ENCODE measurements around the gene ATAD3B.
"Not testable (repeated sequence)": the region's sequence is repeated elsewhere in the genome, so short reads cannot be mapped to it uniquely, and the experiment has no call there.

Gene ATAD3B, protein sequence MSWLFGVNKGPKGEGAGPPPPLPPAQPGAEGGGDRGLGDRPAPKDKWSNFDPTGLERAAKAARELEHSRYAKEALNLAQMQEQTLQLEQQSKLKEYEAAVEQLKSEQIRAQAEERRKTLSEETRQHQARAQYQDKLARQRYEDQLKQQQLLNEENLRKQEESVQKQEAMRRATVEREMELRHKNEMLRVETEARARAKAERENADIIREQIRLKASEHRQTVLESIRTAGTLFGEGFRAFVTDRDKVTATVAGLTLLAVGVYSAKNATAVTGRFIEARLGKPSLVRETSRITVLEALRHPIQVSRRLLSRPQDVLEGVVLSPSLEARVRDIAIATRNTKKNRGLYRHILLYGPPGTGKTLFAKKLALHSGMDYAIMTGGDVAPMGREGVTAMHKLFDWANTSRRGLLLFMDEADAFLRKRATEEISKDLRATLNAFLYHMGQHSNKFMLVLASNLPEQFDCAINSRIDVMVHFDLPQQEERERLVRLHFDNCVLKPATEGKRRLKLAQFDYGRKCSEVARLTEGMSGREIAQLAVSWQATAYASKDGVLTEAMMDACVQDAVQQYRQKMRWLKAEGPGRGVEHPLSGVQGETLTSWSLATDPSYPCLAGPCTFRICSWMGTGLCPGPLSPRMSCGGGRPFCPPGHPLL

DNA sequence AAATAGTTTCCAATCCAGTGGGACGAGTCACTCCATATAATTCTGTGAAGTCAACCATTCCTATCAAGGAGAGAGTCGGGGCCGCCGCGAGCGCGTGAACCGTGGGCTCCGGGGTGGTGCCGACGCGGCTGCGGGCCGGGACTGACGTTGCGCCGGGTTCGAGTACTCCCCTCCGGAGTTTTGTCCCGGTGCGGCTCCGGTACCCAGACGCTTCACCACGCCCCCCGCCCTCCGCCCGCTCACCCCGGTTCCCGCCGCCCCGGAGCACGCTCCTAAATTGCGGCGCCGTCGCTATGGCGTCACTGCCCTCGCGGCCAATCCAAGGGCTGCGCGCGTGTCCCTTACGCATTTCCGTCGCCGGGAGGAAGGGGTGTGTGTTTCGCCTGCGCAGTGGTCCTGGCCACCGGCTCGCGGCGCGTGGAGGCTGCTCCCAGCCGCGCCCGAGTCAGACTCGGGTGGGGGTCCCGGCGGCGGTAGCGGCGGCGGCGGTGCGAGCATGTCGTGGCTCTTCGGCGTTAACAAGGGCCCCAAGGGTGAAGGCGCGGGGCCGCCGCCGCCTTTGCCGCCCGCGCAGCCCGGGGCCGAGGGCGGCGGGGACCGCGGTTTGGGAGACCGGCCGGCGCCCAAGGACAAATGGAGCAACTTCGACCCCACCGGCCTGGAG is at the start of gene ATAD3B:
Gene ATAD3B, plus strand, starts transcription at position 377 of the 664 bp plus-strand sequence. Its CDS starts 120 bp downstream, at position 497.
- DNase-seq (ENCODE audit: low spot score), result peak; percentile 88

DNA sequence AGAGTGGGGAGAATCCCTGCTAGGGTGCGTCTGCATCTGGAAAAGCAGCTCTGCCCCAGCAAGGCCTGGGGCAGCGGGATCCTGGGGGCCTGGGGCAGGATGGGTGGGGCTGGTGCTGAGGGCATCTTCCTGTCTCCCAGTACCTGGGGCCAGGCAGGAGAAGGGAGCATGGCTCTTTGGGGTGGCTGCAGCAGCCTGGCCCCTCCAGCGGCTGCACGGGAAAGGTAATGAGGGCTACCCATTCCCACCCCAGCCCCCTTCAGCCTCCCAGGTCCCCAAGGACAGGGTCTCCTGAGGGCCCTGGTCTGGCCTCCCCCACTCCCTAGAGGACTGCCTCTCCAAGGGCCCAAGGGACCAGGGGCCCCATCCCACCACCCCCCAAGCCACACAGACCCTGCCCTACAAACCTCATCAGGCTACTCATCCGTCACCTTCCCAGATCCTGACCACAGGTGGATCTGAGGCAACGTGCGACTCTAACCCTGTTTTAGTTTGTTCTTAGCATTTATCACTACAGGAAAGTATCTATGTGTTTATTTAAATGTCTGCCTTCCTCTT is 49.6 kb upstream of the ATAD3B start:
- no peak for DNase-seq (ENCODE audit: low spot score)

DNA sequence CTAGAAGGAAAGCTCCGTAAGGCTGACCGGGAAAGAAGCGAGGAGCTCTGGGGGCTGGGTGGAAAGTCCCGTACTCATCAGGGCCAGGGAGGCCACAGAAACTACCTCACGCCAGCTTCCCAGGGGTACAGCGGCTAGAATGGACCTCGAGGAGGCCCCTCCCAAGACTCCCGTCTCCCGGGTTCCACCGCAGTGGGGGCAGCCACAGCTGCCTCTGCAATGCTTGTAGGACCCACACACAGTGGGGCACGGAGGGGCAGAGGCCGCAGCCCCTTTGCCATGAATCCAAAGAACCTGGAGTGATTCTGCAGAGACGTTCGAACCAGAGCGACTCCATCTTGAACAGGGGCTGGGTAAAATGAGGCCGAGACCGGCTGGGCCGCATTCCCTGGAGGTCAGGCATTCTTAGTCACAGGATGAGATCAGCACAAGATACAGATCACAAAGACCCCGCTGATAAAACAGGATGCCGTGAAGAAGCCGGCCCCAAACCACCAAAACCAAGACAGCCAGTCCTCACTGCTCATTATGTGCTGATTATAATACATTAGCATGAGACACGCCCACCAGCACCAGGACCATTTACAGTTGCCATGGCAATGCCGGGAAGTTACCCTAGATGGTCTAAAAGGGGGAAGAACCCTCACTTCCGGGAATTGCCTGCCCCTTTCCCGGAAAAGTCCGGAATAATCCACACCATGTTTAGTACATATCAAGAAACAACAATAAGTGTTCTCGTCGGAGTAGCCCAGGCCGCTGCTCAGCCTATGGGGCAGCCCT is 48.9 kb upstream of the ATAD3B start:
- no peak for DNase-seq (ENCODE audit: low spot score)

DNA sequence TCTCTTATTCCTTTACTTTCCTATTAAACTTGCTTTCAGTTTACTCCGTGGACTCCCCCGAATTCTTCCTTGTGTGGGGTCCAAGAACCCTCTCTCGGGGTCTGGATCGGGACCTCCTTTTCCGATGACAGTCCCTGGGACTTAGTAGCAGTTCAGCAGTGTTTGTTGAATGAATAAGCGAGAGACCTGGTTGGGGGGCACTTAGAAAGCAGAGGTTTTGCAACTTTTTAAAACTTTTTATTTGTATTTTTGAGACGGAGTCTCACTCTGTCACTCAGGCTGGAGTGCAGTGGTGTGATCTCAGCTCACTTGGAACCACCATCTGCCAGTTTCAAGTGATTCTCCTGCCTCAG is 48.3 kb upstream of the ATAD3B start:
- DNase-seq (ENCODE audit: low spot score), result no peak

DNA sequence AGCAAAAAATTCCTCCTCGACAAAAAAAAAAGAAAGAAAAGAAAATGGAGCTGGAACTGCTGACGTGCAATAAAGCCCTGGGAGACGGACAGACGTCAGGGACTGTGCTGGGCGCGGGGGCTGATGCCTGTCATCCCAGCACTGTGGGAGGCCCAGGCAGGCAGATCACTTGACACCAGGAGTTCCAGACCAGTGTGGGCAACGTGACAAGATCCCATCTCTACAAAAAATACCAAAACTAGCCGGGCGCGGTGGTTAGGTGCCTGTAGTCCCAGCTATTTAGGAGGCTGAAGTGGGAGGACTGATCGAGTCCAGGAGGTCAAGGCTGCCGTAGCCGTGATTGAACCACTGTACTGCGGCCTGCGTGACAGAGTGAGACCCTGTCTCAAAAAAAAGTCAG is 46.9 kb upstream of the ATAD3B start:
- DNase-seq (ENCODE audit: low spot score), result no peak

DNA sequence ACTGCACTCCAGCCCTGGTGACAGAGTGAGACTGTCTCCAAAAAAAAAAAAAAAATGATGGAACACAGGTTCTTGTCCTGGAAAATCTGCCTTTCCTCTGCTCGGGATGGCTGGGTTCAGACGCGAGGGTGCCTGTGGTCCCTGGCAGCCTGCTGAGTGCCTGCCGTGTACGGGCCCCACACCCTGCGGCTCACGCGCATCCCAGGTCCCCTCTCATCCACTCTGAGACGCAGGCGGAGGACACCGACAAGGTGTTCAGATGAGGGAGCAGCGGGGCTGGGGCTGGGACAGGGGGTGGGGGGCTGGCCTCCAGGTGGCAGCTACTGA is 46.2 kb upstream of the ATAD3B start:
- no peak for DNase-seq (ENCODE audit: low spot score)

DNA sequence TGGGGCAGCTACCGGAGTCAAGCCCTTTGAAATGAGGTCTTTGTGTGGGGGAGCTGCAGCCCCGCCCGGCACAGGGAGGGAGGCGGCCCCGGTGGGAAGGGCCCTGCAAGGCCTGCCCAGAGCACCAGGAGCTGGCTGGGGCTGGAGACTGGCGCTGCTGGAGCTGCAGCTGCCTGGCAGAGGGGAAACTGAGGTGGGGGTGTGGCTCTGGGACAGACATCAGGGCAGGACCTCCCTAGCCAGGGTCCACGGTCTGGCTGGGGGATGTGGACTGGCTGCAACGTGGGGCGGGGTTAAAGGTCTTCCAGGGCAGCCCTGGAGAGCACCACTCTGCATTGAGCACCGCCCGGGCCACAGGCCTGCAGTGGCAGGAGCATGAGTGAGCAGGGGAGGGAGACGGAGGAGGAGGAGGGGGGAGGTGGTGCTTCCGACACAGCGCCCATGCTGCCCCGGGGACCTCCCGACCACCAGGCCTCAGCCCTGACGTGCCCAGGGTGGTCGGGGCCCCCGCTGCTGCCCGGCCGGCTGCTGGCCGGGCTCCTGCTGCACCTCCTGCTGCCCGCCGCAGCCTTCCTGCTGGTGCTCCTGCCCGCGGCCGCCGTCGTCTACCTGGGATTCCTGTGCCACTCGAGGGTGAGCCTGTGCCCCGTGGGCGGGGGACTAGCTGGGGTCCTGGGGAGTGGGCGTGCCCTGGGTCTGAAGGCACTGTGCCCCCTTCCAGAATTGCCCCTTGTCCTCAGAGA is 45.6 kb upstream of the ATAD3B start:
- no peak for DNase-seq (ENCODE audit: low spot score)

DNA sequence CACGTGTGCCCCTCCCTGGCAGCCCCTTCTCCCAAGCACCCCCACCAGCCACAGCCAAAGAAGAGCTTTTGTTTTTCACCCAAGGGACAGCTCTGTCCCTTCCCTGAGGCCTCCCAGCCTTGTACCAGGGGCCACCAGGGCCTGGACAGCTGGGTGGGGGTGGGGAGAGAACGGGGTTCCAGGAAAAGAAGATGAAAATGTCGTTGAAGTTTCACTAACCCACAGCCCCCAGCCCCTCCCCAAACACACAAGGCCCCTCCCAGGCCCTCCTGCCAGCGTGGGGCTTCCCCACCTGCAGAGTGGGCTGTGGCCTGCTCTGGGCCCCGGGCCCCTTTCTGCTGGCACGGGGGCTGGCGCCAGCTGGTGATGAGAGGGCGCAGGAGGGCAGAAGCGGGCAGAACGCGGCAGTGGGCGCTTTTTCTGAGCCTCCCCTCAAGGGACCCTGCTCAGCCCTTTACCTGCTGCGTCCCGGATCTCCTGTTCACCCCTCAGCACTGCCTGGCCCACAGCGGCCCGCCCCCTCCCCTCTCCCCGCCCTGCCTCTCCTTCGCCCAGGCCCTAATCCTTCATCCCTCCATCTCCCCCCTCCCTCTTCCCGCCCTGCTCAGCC is 45.0 kb upstream of the ATAD3B start:
- DNase-seq (ENCODE audit: low spot score), result no peak

DNA sequence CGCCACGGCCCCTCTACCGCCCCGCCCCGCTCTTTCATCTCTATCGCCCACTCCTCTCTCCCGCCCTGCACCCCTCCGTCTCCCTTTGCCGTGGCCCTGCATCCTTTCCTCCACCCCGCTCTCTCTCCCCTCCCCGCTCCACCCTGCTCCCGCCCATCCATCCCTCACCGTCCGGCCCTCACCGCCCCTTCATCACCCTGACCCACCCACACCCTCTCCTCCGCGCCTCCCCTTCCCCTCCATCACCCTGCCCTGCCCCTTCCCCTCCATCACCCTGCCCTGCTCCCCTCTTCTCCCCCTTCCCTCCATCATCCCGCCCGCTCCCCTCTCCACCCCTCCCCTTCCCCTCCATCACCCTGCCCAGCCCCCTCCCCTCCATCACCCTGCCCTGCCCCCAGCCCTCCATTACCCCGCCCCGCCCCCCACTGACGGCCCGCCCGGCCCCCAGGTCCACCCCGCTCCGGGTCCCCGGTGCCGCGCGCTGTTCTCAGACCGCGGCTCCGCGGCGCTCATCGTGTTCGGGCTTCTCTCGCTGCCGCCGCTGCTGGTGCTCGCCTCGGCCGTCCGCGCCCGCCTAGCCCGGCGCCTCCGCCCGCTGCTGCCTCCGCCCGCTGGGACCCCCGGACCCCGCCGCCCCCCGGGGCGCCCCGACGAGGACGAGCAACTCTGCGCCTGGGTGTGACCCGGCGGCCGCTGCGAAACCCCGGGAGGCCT is 44.3 kb upstream of the ATAD3B start:
- peak; percentile 19 for DNase-seq (ENCODE audit: low spot score)

DNA sequence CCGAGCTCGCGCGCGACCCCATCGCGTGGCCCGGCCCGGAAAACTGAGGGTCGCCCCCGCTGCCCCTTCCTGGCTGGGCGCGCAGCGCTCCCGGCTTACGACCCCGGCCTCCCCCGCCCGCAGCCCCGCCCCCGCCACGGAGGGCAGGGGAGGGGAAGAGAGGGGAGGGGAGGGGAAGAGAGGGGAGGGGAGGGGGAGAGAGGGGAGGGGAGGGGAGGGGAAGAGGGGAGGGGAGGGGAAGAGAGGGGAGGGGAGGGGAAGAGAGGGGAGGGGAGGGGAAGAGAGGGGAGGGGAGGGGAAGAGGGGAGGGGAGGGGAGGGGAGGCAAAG is 43.8 kb upstream of the ATAD3B start:
- DNase-seq (ENCODE audit: low spot score), result no peak

DNA sequence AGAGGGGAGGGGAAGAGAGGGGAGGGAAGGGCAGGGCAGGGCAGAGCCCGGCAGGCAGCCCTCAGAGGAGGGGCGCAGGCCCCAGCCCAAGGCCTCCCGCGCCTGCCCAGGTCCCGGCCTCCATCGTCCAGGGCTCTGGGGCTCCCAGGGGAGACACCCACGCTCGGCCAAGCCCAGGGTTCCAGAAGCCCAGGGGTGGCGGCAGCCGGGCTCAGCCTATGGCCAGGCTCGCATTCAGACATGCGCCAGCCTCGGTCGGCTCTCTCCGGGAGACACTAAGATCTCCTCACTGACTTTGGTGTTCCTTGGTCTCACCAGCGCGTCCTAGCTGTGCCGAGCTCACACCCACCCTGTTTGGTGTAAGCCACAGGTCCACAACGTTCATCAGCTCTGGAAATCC is 43.4 kb upstream of the ATAD3B start:
- no peak for DNase-seq (ENCODE audit: low spot score)

DNA sequence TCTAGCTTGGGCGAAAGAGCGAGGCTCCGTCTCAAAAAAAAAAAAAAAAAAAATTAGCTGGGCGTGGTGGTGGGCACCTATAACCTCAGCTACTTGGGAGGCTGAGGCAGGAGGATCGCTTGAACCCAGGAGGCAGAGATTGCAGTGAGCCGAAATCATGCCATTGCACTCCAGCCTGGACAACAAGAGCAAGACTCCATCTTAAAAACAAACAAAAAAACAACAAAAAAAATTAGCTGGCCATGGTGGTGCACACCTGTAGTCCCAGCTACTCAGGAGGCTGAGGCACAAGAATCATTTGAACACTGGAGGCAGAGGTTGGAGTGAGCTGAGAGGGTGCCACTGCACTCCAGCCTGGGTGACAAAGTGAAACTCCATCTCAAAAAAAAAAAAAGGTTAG is 42.6 kb upstream of the ATAD3B start:
- not testable (repeated sequence) for DNase-seq (ENCODE audit: low spot score)

DNA sequence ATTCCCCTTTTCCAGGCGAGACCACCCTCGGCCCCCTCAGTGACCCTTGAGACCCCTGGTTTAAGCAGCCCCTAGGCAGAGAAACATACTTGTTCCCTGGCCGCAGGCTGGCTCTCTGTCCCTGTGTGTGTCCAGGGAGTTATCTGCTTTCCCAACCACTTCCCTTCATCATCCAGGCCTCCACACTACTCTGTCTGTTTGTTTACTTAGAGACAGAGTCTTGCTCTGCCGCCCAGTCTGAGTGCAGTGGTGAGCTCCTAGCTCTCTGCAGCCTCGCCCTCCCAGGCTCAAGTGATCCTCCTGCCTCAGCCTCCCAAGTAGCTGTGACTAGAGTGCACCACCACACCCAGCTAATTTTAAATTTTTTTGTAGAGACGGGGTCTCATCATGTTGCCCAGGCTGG is 41.9 kb upstream of the ATAD3B start:
- DNase-seq (ENCODE audit: low spot score), result no peak

DNA sequence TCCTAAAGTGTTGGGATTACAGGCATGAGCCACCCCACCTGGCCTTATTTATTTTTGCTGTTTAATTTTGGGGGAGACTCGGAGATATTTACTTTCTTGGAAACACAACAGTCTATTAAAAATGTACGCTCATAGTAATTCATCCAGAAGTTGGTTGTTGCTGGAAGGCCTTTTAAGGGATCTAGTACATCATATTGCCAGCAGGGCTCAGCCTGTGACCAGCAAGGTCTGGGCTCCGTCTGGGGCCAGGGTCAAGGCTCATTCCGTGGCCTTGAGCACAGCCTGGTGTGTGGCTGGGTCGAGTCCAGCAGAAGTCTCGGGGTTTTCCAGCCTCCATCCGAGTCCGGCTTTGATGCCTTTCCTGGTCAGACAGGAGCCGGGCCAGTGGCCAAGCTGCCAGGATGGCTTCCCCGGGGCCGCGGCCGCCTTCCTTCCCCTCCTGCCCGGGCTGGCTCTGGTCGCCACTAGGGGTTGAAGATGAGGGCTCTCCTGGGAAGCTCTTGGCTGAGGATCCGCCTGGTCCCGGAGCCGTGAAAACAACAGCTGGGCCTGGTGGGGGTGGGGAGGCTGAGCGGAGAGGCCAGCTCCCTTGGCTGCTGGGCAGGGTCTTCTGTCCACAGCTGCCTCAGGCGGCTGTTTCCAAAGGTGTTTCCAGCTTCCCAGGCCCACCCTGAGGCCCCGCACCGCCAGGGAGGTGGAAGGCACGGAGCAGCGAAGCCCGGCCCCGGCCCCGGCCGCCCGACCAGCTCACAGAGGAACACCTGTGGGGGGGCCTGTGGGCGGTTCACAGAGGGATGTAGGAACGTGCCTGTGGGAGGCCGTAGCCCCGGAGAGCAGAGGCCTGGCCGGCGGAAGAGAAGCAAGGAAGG is 41.2 kb upstream of the ATAD3B start:
- DNase-seq (ENCODE audit: low spot score), result no peak

DNA sequence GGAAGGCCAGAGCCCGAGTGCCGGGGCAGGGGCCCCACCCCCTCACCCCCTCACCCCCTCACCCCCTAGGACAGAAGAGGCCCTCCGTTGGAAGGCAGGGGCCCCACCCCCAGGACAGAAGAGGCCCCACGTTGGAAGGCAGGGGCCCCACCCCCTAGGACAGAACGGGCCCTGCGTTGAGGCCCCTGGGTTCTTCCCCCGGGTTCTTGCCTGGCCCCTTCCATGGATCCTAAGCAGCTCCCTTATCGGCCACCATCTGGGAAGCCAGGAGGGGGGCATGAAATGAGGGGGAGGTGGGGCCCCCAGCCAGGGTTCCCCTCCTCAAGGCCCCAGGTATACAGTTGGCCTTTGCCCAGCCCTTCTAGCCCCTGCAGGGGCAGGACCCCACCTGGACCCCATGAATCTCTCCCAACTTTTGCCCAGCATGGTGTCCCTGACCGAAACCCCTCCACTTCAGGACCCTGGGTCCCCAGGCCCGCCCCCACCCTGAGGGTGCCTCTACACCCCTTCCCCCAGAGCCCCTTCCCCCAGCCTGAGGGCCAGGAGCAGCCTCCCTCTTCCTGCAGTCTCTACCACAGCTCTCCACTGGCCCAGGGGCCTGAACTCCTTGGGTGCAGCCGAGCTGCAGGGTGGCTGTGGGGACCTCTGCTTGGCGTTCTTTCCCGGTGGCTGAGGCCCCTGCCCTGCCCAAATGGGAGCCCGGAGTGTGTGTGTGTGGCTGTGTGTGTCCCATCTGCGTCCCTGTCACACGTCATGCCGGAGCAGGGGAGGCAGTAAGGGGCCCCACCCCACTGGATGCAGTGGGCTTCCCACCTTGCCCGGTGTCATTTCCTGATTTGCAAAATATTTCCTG is 40.3 kb upstream of the ATAD3B start:
- no peak for DNase-seq (ENCODE audit: low spot score)

DNA sequence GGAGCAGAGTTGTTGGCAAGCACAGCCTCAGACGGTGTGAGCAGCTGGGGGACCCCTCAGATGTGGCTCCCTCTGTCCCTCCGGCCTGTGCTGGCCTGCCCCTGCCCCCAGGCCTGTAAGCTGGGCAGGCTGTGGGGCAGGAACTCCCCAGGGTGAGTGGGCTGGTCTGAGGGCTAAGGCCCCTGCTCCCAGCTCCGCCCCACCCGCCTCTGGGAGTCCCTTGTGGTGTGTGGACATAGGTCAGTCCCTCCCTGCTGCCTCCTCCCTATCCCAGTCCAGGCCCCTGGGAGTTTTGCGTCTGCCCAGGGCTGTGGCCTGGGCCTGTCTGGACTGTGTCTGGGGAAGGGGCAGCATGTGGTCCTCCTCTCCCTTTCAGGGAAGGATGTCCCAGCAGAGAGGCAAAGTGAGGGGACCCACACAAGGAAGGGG is 39.7 kb upstream of the ATAD3B start:
- DNase-seq (ENCODE audit: low spot score), result no peak

DNA sequence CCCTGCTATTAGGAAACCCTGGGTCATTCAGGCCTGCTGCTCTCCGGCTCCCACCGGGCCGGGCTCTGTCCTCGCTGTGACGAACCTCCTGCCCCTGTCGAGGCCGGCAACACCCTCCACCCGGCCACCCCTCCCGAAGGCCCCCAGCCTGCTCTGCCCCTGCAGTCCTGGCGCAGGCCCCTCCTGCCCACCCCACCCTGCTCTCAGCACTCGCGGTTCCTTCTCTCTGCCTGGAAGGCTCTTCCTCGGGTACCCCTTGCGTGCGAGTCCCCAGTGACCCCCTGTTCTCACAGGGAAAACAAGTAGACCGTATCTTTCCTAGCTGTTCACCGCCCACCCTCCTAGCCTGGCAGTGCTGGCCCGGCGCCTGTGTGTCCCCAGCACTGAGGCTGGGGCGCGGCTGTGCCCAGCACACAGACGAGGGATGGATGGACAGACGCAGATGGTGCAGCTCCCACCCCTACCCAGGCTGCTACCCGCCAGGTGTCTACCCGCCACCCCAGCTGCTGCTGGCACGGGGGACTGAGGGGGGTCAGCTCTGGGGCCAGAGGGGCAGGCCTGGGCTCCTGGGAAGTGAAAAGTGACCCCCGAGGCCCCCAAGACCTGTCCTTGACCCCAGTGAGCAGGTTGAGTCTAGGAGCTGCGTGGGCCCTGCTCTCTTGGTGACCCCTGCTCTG is 39.2 kb upstream of the ATAD3B start:
- no peak for DNase-seq (ENCODE audit: low spot score)

All from CD4-positive, alpha-beta T cell treated with Interleukin-6 at 100 ng/mL for 8 hours (primary cell).